Heart right ventricle (tissue), 16 donors: Measurements from ENCODE around the gene TFAP2E. TPM values are rescaled to one million over a fixed set of nuclear protein-coding genes. Genes with fewer than 3 reads are reported as not detected.

Source experiments
- ATAC-seq, 8 donors: fragments of 200-7000 bp; cut with Tn5 transposase; one replicate each; pipeline ENCODE4 v1.9.1; 2020; ENCODE audit warnings: mild to moderate bottlenecking in 8 of 8, moderate library complexity in 8 of 8, moderate number of reproducible peaks in 1 of 8
- DNase-seq, 2 donors: peaks; one replicate each; pipeline ENCODE4 v3.0.0-alpha.2; 2020
- H3K27ac ChIP-seq, 10 donors: fragments of 200-600 bp; sonication (generic) in 2 of 10; one replicate each; pipeline versions ENCODE4 v1.5.0 to v1.8.0; 2020 to 2022; ENCODE audit warnings: mild to moderate bottlenecking in 3 of 10
- H3K27me3 ChIP-seq, 7 donors: fragments of 200-600 bp; one replicate each; pipeline ENCODE4 v1.8.0; 2021 to 2022; ENCODE audit warnings: mild to moderate bottlenecking in 2 of 7
- H3K36me3 ChIP-seq, 9 donors: fragments of 200-600 bp; sonication (generic) in 1 of 9; one replicate each; pipeline versions ENCODE4 v1.5.0 to v1.8.0; 2020 to 2022; ENCODE audit warnings: mild to moderate bottlenecking in 2 of 9
- H3K4me1 ChIP-seq, 9 donors: fragments of 200-600 bp; sonication (generic) in 1 of 9; one replicate each; pipeline versions ENCODE4 v1.5.0 to v1.8.0; 2020 to 2022; ENCODE audit warnings: mild to moderate bottlenecking in 4 of 9
- H3K4me3 ChIP-seq, 10 donors: fragments of 200-600 bp; sonication (generic) in 2 of 10; one replicate each; pipeline versions ENCODE4 v1.5.0 to v1.8.0; 2020 to 2022; ENCODE audit warnings: mild to moderate bottlenecking in 7 of 10, moderate library complexity in 2 of 10
- H3K9me3 ChIP-seq, 11 donors: fragments of 200-600 bp in 10 of 11; sonication (generic) in 2 of 11; one replicate each; pipeline versions ENCODE4 v1.5.0 to v1.8.0; 2013 to 2022; ENCODE audit warnings: mild to moderate bottlenecking in 2 of 11, control low read depth in 1 of 11, moderate library complexity in 1 of 11
- CTCF ChIP-seq, 9 donors: fragments of 200-600 bp; sonication (generic) in 2 of 9; IDR thresholded peaks; one replicate each; pipeline versions ENCODE4 v1.5.0 to v1.8.0; 2021 to 2022; ENCODE audit warnings: antibody characterized with exemption in 9 of 9, mild to moderate bottlenecking in 5 of 9, moderate library complexity in 1 of 9
- WGBS, 2 donors: extraction: QIAGEN DNeasy Blood & Tissue Kit; methylation state at CpG; one replicate each; pipeline ENCODE4 v1.1.7; 2013; ENCODE audit warnings: inconsistent platforms in 1 of 2; 5-methylcytosine and 5-hydroxymethylcytosine counted together
- intact Hi-C, 10 donors: fragments of 100-400 bp; cut with DNase I; formaldehyde crosslinking; loops; one replicate each; pipeline versions ENCODE4 v1.11.1 to v1.14.2; 2022
- polyA plus RNA-seq, 2 donors: library from polyadenylated mRNA; stranded (reverse); fragments of 200-250 nt; gene quantifications; one replicate each; pipeline ENCODE4 v1.2.3, GENCODE V29; 2013
- total RNA-seq, 10 donors: library from RNA; stranded (reverse); fragmentation: NEBNext Ultra II Directional in 3 of 10; extraction: Animal tissue kit (Norgen Biotek cat#: 25700) in 3 of 10; gene quantifications; one replicate each; pipeline versions ENCODE4 v1.2.1 to v1.2.4, GENCODE V29; 2021 to 2023
- donor health status: Arrhythmogenic right ventricular cardiomyopathy.
- donor health status: ischemic (EF 13 %, LVEDD 7.1; RV severe dilation, severe dysfunction).
- donor health status: healthy with polysubstance abuse.
- donor health status: DM: no; HTN: yes; CAD: no.
- donor health status: DM: no; HTN: no; CAD: no.
- donor health status: ischemic (EF 25% LVEDD 6.9; RV normal size, moderate dysfunction).
- donor health status: ischemic (EF 25% LVEDD 5.7; RV mildly dilated, moderate dysfunction).
- donor health status: healthy.
- donor health status: DM: yes; HTN: yes; CAD: no.
- donor health status: Ischemic cardiomyopathy.
- donor health status: ischemic (EF 35%, LVEDD 5.7; RV mildly dilated, moderate dysfunction).
- donor health status: nonischemic (EF 11% LVEDD 7.7; RV severe dilation, severe dysfunction).
- donor health status: DM: yes; HTN: yes; CAD: no.
- donor health status: PGD.
- donor health status: ischemic (EF 29% LVEDD 5.4; RV normal size, mild dysfunction).
- donor health status: nonischemic (EF 23%, LVEDD 6.1; RV moderate dilation, normal function).

TFAP2E gene
- total and polyA plus RNA-seq, 12 donors: 0.18 to 1.4 (median 0.40) TPM; not detected in 3

- Histone ChIP-seq H3K4me1 (no peaks in the 10 kb centered on the region), H3K27me3 (no peaks in the 10 kb centered on the region), H3K9me3 (no peaks in the 10 kb centered on the region), H3K27ac (no peak overlapping the region), H3K36me3 (peaks cover 0 to 99% (median 55%) of the 10 kb centered on the region in 9 donors), H3K4me3 (no peak overlapping the region)
- ATAC-seq (no peak), DNase-seq (no peak)
- TF ChIP-seq CTCF (IDR thresholded peaks at IDR 0.05): no peak
- 46 to 61% methylated on average over 3 of the region's 3 CpGs for WGBS, 2 donors
- intact Hi-C loops: no loop called here
Measured at GRCh38 chr1:35603468-35603867, 30.4 kb downstream of the TFAP2E start.

GRCh38 chr1:35603941-35604340, 30.8 kb downstream of the TFAP2E start:
- intact Hi-C loops: no loop called here
- 83 to 85% methylated on average over 4 of the region's 4 CpGs for WGBS, 2 donors

GRCh38 chr1:35605071-35605866, 32.2 kb downstream of the TFAP2E start:
- WGBS, 2 donors: 76% methylated on average over 6 of the region's 6 CpGs
- Histone ChIP-seq H3K27ac (no peak overlapping the region), H3K4me3 (no peak overlapping the region), H3K9me3 (no peaks in the 10 kb centered on the region), H3K36me3 (peaks cover 0 to 100% (median 60%) of the 10 kb centered on the region in 9 donors), H3K4me1 (no peaks in the 10 kb centered on the region), H3K27me3 (no peaks in the 10 kb centered on the region)
- TF ChIP-seq CTCF (IDR thresholded peaks at IDR 0.05): no peak
- intact Hi-C loops: no loop called here
- ATAC-seq (no peak), DNase-seq (no peak)

More at GRCh38 chr1:35603941-35604340, 30.8 kb downstream of the TFAP2E start:
- TF ChIP-seq CTCF (IDR thresholded peaks at IDR 0.05): no peak
- Histone ChIP-seq H3K27me3 (no peaks in the 10 kb centered on the region), H3K4me3 (no peak overlapping the region), H3K9me3 (no peaks in the 10 kb centered on the region), H3K36me3 (peaks cover 0 to 100% (median 60%) of the 10 kb centered on the region in 9 donors), H3K4me1 (no peaks in the 10 kb centered on the region), H3K27ac (no peak overlapping the region)
- no peak for ATAC-seq
- DNase-seq: no peak

GRCh38 chr1:35605867-35606182, 32.7 kb downstream of the TFAP2E start:
- intact Hi-C loops: no loop called here
- WGBS, 2 donors: 87% methylated on average over 4 of the region's 4 CpGs
- DNase-seq: no peak

More at GRCh38 chr1:35605867-35606182, 32.7 kb downstream of the TFAP2E start:
- H3K27ac ChIP-seq: no peak overlapping the region
- no peaks in the 10 kb centered on the region for H3K27me3 ChIP-seq
- no peaks in the 10 kb centered on the region for H3K4me1 ChIP-seq
- ATAC-seq: no peak
- H3K36me3 ChIP-seq: peaks cover 0 to 99% (median 60%) of the 10 kb centered on the region in 9 donors
- no peak overlapping the region for H3K4me3 ChIP-seq
- TF ChIP-seq CTCF (IDR thresholded peaks at IDR 0.05): no peak
- H3K9me3 ChIP-seq: no peaks in the 10 kb centered on the region
